Neural progenitor cell (in vitro differentiated cells): ENCODE results near the gene TEX14. TPM values are rescaled to one million over a fixed set of nuclear protein-coding genes. Genes with fewer than 3 reads are reported as not detected.

Experiments used
- DNase-seq: peaks from one replicate; pipeline ENCODE4 v3.0.0-alpha.2; 2016; ENCODE audit warnings: low spot score
- H2AFZ ChIP-seq: fragments of 200-600 bp; sonication (generic); replicated peaks from 2 replicates; pipeline ENCODE4 v1.6.1; 2016; ENCODE audit warnings: antibody characterized with exemption
- H3F3A ChIP-seq: fragments of 200-600 bp; sonication (generic); 2 replicates; pipeline ENCODE4 v1.6.1; 2016; ENCODE audit warnings: antibody characterized with exemption, low read depth
- H3K27ac ChIP-seq: fragments of 200-600 bp; sonication (generic); 2 replicates; pipeline ENCODE4 v1.5.1; 2016; ENCODE audit warnings: mild to moderate bottlenecking
- H3K27me3 ChIP-seq: fragments of 200-600 bp; sonication (generic); 2 replicates; pipeline ENCODE4 v1.6.1; 2016; ENCODE audit warnings: mild to moderate bottlenecking, moderate library complexity
- H3K36me3 ChIP-seq: fragments of 200-600 bp; sonication (generic); 2 replicates; pipeline ENCODE4 v1.5.1; 2016
- H3K4me1 ChIP-seq: fragments of 200-600 bp; sonication (generic); 2 replicates; pipeline ENCODE4 v1.6.1; 2016; ENCODE audit warnings: mixed run types
- H3K4me2 ChIP-seq: fragments of 200-600 bp; sonication (generic); 2 replicates; pipeline ENCODE4 v1.6.1; 2016
- H3K4me3 ChIP-seq: fragments of 200-600 bp; sonication (generic); 2 replicates; pipeline ENCODE4 v1.5.1; 2016
- H3K79me2 ChIP-seq: fragments of 200-600 bp; sonication (generic); 2 replicates; pipeline ENCODE4 v1.6.1; 2016; ENCODE audit warnings: low read depth
- H3K9ac ChIP-seq: fragments of 200-600 bp; sonication (generic); 2 replicates; pipeline ENCODE4 v1.6.1; 2016
- H3K9me3 ChIP-seq: fragments of 200-600 bp; sonication (generic); 2 replicates; pipeline ENCODE4 v1.5.1; 2016; ENCODE audit warnings: low read depth
- H4K20me1 ChIP-seq: fragments of 200-600 bp; sonication (generic); 2 replicates; pipeline ENCODE4 v1.6.1; 2016; ENCODE audit warnings: low read depth
- H3K27ac Mint-ChIP-seq: 3 replicates; pipeline ENCODE4 v1.8.0; 2021; ENCODE audit warnings: mixed read lengths
- H3K27me3 Mint-ChIP-seq: 2 replicates; pipeline ENCODE4 v1.8.0; 2022; ENCODE audit warnings: low read depth, mild to moderate bottlenecking, inconsistent platforms, moderate library complexity, mixed read lengths; ENCODE audit not compliant: insufficient read depth
- H3K36me3 Mint-ChIP-seq: 3 replicates; pipeline ENCODE4 v1.8.0; 2021; ENCODE audit warnings: mixed read lengths
- H3K4me1 Mint-ChIP-seq: 3 replicates; pipeline ENCODE4 v1.8.0; 2021; ENCODE audit warnings: mixed read lengths
- H3K4me3 Mint-ChIP-seq: 3 replicates; pipeline ENCODE4 v1.8.0; 2021; ENCODE audit warnings: mild to moderate bottlenecking, moderate library complexity, mixed read lengths
- H3K9me3 Mint-ChIP-seq: 3 replicates; pipeline ENCODE4 v1.8.0; 2020; ENCODE audit warnings: mixed read lengths
- CTCF ChIP-seq: fragments of 200-600 bp; sonication (generic); IDR thresholded peaks from 2 replicates; pipeline ENCODE4 v1.5.1; 2017; ENCODE audit warnings: antibody characterized with exemption, mild to moderate bottlenecking
- EZH2 ChIP-seq: fragments of 200-600 bp; sonication (generic); IDR thresholded peaks from 2 replicates; pipeline ENCODE4 v1.6.1; 2017; ENCODE audit warnings: antibody characterized with exemption, mild to moderate bottlenecking, moderate library complexity
- EZH2phosphoT487 ChIP-seq: fragments of 200-600 bp; sonication (generic); IDR thresholded peaks from 2 replicates; pipeline ENCODE4 v1.6.1; 2017; ENCODE audit warnings: antibody characterized with exemption
- total RNA-seq: library from RNA; depleted of rRNA; stranded (reverse); fragments of >200 nt; gene quantifications from 2 replicates; pipeline ENCODE4 v1.2.3, GENCODE V29; 2015; ENCODE audit warnings: low replicate concordance

TEX14 gene
- total RNA-seq, 1 donor from 2014 or later, result 0.09 TPM

- Histone ChIP-seq H3K27ac (no peak overlapping the region), H3K27me3 (no peaks in the 10 kb centered on the region), H4K20me1 (no peaks in the 10 kb centered on the region), H3K36me3 (no peaks in the 10 kb centered on the region), H3K79me2 (no peaks in the 10 kb centered on the region), H3K4me3 (no peak overlapping the region), H3K9me3 (no peaks in the 10 kb centered on the region), H3K9ac (no peak overlapping the region), H3F3A (no peaks in the 10 kb centered on the region), H2AFZ (no peak overlapping the region), H3K4me2 (no peak overlapping the region), H3K4me1 (no peaks in the 10 kb centered on the region)
- H3K27ac Mint-ChIP-seq, result no peak overlapping the region
- H3K9me3 Mint-ChIP-seq, result no peaks in the 10 kb centered on the region
- peak overlapping the region; percentile 14 for H3K4me3 Mint-ChIP-seq
- peaks cover 5% of the 10 kb centered on the region for H3K4me1 Mint-ChIP-seq
- no peaks in the 10 kb centered on the region for H3K27me3 Mint-ChIP-seq
- TF ChIP-seq EZH2phosphoT487, result no peak
- TF ChIP-seq CTCF, result no peak
- TF ChIP-seq EZH2, result no peak
- no peak for DNase-seq
- H3K36me3 Mint-ChIP-seq, result no peaks in the 10 kb centered on the region
Measured at GRCh38 chr17:58648236-58648635, 43.6 kb downstream of the TEX14 start.

- Mint-ChIP-seq H3K36me3 (no peaks in the 10 kb centered on the region), H3K4me3 (no peak overlapping the region), H3K27me3 (peaks cover 4% of the 10 kb centered on the region), H3K4me1 (peaks cover 3% of the 10 kb centered on the region), H3K9me3 (no peaks in the 10 kb centered on the region), H3K27ac (no peak overlapping the region)
- H4K20me1 ChIP-seq, result no peaks in the 10 kb centered on the region
- DNase-seq, result no peak
- no peak overlapping the region for H3K9ac ChIP-seq
- no peaks in the 10 kb centered on the region for H3K79me2 ChIP-seq
- TF ChIP-seq CTCF, result no peak
- TF ChIP-seq EZH2, result no peak
- TF ChIP-seq EZH2phosphoT487, result no peak
- no peak overlapping the region for H3K4me2 ChIP-seq
- no peaks in the 10 kb centered on the region for H3K36me3 ChIP-seq
- H3K4me1 ChIP-seq, result no peaks in the 10 kb centered on the region
- H3F3A ChIP-seq, result no peaks in the 10 kb centered on the region
- no peak overlapping the region for H3K4me3 ChIP-seq
- no peak overlapping the region for H2AFZ ChIP-seq
- H3K27ac ChIP-seq, result no peak overlapping the region
- no peaks in the 10 kb centered on the region for H3K9me3 ChIP-seq
- H3K27me3 ChIP-seq, result no peaks in the 10 kb centered on the region
Measured at GRCh38 chr17:58643147-58643546, 48.7 kb downstream of the TEX14 start.

GRCh38 chr17:58641887-58642311, 49.9 kb downstream of the TEX14 start:
- no peaks in the 10 kb centered on the region for H3K36me3 ChIP-seq
- no peak overlapping the region for H3K27ac Mint-ChIP-seq
- no peaks in the 10 kb centered on the region for H3K9me3 ChIP-seq
- no peak overlapping the region for H3K4me3 Mint-ChIP-seq
- no peaks in the 10 kb centered on the region for H3K4me1 Mint-ChIP-seq
- H3K4me2 ChIP-seq, result no peak overlapping the region
- H2AFZ ChIP-seq, result no peak overlapping the region
- peaks cover 4% of the 10 kb centered on the region for H3K27me3 Mint-ChIP-seq
- no peak overlapping the region for H3K4me3 ChIP-seq
- H3K79me2 ChIP-seq, result no peaks in the 10 kb centered on the region
- no peak for DNase-seq
- H3K4me1 ChIP-seq, result no peaks in the 10 kb centered on the region
- TF ChIP-seq EZH2phosphoT487, result no peak
- no peak for TF ChIP-seq CTCF
- no peak for TF ChIP-seq EZH2
- H3K27me3 ChIP-seq, result no peaks in the 10 kb centered on the region
- no peak overlapping the region for H3K27ac ChIP-seq
- no peaks in the 10 kb centered on the region for H3K9me3 Mint-ChIP-seq
- H3F3A ChIP-seq, result no peaks in the 10 kb centered on the region
- no peak overlapping the region for H3K9ac ChIP-seq
- no peaks in the 10 kb centered on the region for H3K36me3 Mint-ChIP-seq
- no peaks in the 10 kb centered on the region for H4K20me1 ChIP-seq

GRCh38 chr17:58640202-58640601, 51.6 kb downstream of the TEX14 start:
- H3K27ac Mint-ChIP-seq, result no peak overlapping the region
- H3K4me1 ChIP-seq, result no peaks in the 10 kb centered on the region
- no peak overlapping the region for H3K4me2 ChIP-seq
- H3K27ac ChIP-seq, result no peak overlapping the region
- no peak overlapping the region for H3K9ac ChIP-seq
- H3K4me3 ChIP-seq, result no peak overlapping the region
- peaks cover 4% of the 10 kb centered on the region for H3K27me3 Mint-ChIP-seq
- H3K36me3 Mint-ChIP-seq, result no peaks in the 10 kb centered on the region
- H3K27me3 ChIP-seq, result no peaks in the 10 kb centered on the region
- no peaks in the 10 kb centered on the region for H3K9me3 ChIP-seq
- H3K4me3 Mint-ChIP-seq, result no peak overlapping the region
- H3K9me3 Mint-ChIP-seq, result no peaks in the 10 kb centered on the region
- no peaks in the 10 kb centered on the region for H3K4me1 Mint-ChIP-seq
- H2AFZ ChIP-seq, result no peak overlapping the region
- TF ChIP-seq EZH2 (no peak), EZH2phosphoT487 (no peak), CTCF (no peak)
- H3K79me2 ChIP-seq, result no peaks in the 10 kb centered on the region
- H3F3A ChIP-seq, result no peaks in the 10 kb centered on the region
- DNase-seq, result no peak
- H3K36me3 ChIP-seq, result no peaks in the 10 kb centered on the region
- H4K20me1 ChIP-seq, result no peaks in the 10 kb centered on the region
